Activated CD8-positive, alpha-beta memory T cell treated with anti-CD3 and anti-CD28 coated beads for 36 hours (primary cell): ENCODE data around the gene CD300LF. TPM values are rescaled to one million over a fixed set of nuclear protein-coding genes. Genes with fewer than 3 reads are reported as not detected.

Experiments used
- CTCF ChIA-PET: fragments of 350-600 bp; sonication (Branson Sonifier 250); formaldehyde crosslinking; loops from one replicate; lab custom pipeline; 2021; ENCODE audit warnings: antibody characterized with exemption; lab: Charles Lee
- POLR2A ChIA-PET: fragments of 350-600 bp; sonication (Branson Sonifier 250); formaldehyde crosslinking; loops from one replicate; lab custom pipeline; 2021; ENCODE audit warnings: antibody characterized with exemption; lab: Charles Lee
- total RNA-seq, 2 experiments: library from RNA; stranded (reverse); gene quantifications; one replicate each; pipeline ENCODE4 v1.2.3, GENCODE V29; 2021

CD300LF gene
- total RNA-seq, 2 experiments from 2014 or later, result not detected

DNA sequence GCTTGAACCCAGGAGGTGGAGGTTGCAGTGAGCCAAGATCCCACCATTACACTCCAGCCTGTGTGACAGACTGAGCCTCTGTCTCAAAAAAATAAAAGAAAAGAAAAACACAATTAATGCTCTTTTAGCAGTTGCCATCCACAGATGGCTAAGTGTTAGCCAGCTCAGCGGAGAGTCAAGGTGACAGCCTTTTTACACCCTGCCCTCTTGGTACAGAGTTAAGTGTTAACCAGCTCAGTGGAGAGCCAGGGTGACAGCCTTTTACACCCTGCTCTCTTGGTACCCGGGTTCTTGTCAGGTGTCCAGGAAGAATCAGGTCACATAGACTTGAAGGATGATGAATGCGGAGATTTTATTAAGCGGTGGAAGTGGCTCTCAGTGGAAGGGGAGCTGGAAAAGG is 7.8 kb upstream of the CD300LF start:
- POLR2A ChIA-PET, result no interaction called here
- CTCF ChIA-PET, result interaction anchor here (0.6 kb wide), 1 partner anchor 26 kb away, joined by 3 read pairs; no protein-coding TSS in a partner anchor

DNA sequence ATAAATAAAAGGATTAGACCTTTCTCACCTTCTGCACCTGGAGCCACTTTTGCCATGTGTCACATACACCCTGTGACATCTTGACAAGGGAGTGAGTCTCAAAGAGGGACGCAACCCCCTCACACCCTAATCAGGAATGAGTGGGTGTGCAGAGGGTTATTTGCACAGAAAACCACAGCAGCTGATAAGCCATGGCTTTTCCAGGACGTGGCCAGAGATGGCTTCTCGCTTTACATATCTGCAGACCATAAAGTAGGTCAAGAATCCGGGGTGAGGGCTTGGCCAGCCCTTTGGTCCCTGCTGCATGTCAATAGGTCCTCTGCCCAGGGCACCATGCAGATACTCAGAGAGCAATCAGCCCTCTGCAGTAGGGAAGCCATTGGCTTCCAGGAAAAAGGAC is 2.4 kb upstream of the CD300LF start:
- CTCF ChIA-PET, result no interaction called here
- POLR2A ChIA-PET, result no interaction called here

DNA sequence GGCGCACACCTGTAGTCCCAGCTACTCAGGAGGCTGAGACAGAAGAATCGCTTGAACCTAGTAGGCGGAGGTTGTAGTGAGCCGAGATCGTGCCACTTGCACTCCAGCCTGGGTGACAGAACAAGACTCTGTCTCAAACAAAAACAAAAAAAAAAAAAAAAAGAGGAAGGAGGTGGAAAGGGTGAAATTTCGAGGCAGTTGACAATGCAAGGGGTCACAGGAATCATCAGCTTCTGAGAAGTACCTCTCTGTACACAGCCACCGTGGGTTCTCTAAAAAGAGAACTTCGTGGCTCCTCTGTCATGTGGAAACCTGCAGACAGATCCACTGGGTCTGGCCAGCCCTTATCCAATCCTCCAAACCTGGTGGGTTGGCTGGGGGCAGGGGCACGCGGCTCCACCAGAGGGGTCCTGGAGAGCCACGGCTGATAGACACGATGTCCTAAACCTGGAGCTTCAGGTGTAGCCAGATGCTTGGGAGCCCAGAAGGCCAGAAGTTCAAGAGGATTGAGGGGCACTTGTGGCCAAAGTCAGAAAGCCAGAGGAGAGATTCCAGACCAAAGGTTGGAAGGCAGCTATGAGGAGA is 540 bp upstream of the CD300LF start:
- POLR2A ChIA-PET, result no interaction called here
- CTCF ChIA-PET, result interaction anchor here (0.5 to 0.7 kb wide), 2 partner anchors 43 to 498 kb away, joined by 3 read pairs; no protein-coding TSS in a partner anchor

DNA sequence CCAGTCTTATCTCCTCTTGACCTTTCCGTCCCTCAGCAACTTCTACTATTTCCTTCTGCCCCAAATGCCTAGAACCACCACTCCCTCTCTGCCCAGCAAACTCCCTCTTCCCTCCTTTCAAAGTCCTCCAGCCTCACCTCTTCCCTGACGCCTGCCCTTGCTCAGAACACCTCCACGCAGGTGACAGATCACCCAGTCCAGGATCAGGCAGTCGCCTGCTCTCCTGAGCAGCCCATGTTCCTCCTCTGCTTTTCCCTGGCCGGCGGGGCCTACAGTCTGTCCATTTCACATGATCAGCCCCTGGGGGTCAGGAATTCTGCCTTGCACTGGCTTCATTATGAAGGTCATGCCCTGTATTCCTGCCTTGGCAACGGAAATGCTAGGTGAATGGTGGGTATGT is 422 bp downstream of the CD300LF start:
- CTCF ChIA-PET, result no interaction called here
- POLR2A ChIA-PET, result no interaction called here

DNA sequence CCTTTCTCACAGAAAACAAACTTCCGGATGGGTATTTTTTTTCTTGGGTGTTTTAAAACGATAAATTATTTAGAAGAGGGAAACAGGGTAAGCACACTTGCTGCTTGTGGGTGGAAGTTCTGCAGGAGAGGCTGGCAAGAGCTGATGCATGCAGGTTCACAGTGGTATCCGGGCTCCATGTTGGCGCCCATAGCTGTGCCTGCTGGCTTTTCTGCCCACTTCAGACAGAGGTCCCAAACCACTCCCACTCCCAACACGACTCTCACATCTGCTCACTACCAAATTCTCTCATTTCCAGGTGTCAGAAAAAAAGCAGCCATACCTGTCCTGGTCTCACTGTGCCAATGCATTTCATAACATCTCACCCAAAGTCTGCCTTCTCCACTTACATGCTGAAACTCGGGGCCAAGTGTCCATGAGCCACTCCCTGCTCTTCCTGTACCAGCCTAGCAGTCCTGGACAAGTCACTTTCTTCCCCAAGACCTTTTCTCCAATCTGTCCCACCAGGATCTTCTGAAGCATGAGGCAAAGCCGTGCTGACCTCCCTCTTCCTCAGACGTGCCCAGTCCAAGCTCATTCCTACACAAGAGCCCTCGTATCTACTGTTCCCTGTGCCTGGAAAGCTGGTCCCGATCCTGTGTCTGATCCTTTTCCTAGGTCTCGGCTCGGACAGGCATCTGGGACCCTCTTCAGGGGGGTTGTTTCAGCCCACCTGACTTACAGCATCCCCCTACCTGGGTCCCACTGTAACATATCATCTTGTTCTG is 1.5 kb downstream of the CD300LF start:
- ChIA-PET CTCF (no interaction called here), POLR2A (interaction anchor here (0.5 to 0.6 kb wide), 2 partner anchors 44 to 57 kb away, joined by 3 read pairs; no protein-coding TSS in a partner anchor)

DNA sequence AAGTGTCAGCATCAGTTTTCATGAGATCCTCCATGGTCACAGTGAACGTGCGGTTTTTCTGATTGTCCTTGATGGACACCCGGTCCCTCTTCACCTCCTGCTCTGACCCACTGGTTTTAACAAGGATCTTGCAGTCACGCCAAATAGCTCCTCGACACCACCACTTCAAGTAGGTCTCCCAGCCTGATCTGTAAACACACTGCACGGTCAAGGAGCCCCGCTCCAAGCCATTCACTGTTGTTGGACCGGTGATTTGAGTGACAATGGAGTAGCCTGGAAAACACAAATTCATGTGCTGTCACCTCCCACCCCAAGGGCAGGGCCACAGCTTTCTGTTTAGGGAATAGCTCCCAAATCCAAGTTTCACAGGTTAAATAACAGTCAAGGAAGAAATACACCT is 8.2 kb downstream of the CD300LF start:
- CTCF ChIA-PET, result no interaction called here
- POLR2A ChIA-PET, result no interaction called here

DNA sequence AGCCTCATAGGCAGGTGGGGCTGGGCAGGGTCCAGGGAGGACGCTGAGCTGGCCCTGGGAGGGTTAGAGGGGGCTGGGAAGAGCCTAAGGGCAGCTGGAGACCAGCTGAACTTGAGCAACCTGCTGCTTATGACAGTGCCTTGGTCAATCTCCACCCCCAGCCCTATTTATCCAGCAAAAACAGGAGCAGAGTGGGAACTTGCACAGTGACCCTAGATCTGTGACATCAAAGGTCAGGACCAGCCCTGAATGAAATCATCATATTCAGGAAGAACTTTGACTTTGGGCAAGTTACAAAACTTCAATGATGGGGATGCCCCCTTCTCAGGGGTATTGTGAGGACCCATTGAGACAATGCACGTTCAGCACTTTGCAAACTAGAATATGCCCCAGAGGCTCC is 9.4 kb downstream of the CD300LF start:
- CTCF ChIA-PET, result no interaction called here
- POLR2A ChIA-PET, result no interaction called here

DNA sequence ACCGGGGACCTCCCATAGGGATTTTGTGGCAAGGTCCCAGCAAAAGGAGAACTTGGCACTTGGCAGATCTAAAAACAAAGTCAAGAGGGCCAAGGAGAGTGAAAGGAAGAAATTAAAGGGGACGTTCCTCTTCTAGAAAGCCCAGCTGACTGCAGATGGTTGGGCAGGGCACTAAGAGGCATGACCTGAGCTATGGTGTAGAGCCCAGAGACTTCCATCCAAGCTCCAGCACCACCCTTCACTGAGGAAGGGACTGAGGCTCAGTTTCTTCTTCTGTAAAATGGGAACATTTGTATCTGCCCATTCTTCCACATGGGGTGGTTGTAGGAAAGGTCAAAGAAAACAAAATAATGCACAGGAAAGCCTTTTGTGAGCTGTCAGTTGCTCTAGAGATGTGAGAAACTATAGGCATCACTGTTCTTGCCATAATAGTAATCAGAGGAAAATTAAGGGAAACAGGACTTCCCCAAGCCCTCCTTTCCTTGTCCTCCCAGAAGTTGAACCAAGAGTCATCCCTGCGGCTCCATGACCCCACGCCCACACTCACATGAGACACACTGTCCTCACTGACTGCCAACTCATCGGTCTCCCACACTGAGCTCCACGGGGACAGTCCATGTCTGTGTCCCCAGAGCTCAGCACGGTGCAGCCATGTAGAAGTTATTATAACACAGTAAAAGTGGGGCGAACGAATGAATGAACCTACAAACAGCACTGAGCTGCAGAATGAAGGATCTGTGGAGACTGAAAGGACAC is 10.4 kb downstream of the CD300LF start:
- CTCF ChIA-PET, result no interaction called here
- POLR2A ChIA-PET, result no interaction called here

DNA sequence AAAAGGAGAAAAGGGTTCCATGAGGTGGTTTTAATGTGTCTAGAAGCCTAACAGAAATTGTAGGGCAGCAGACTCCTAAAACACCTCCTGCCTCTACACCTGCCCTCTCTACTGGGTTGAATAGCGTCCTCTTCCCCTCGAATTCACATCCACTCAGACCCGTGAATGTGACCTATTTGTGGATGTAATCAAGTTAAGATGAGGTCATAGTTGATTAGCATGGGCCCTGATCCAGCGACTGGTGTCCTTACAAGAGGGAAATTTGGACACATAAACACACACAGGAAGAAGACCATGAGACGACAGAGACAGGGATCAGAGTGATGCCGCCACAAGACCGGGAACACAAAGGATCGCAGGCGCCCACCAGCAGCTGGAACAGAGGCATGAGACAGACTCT is 13.5 kb downstream of the CD300LF start:
- POLR2A ChIA-PET, result no interaction called here
- CTCF ChIA-PET, result interaction anchor here (0.9 kb wide), 1 partner anchor 41 kb away, joined by 4 read pairs; no protein-coding TSS in a partner anchor

DNA sequence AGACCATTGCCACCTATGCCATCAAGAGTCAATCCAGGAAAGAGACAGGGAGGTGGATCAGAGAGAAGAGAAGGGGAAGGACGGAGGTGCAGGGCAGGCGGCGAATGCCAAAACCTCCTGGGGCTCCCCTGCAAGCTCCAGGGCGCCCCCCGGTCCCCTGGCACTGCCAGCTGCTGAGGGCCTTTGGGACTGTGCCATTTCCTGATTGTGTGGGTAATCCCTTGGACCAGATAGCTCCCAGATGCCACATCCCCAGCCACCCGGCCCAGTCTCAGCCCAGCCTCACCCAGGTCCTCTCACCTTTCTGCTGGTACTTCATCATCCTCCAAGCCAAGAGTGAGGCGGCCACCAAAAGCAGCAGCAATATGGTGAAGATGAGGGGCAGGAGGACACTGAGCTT is 14.7 kb downstream of the CD300LF start:
- CTCF ChIA-PET, result interaction anchor here (0.9 kb wide), 1 partner anchor 40 kb away, joined by 4 read pairs; no protein-coding TSS in a partner anchor
- POLR2A ChIA-PET, result no interaction called here

DNA sequence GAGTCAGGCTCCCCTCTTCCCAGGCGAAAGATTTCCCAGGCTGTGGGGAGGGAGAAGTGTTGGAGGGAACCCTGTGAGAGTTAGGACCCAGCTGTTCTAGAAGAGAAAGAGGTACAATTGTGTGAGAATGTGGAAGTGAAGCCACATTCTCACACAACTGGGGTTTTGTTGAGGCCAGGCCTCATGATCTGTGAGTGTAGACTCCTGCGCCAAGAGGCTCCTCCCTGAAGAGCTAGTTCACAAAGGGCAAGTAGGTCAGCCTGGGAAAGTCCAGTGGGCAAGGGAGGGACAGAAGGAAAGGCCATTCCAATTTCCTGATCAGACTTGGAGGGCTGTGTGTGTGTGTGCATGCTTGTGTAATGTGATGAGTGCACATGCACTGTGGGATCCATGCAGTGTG is 15.2 kb downstream of the CD300LF start:
- POLR2A ChIA-PET, result no interaction called here
- CTCF ChIA-PET, result interaction anchor here (0.7 kb wide), 1 partner anchor 370 kb away, joined by 4 read pairs; no protein-coding TSS in a partner anchor

DNA sequence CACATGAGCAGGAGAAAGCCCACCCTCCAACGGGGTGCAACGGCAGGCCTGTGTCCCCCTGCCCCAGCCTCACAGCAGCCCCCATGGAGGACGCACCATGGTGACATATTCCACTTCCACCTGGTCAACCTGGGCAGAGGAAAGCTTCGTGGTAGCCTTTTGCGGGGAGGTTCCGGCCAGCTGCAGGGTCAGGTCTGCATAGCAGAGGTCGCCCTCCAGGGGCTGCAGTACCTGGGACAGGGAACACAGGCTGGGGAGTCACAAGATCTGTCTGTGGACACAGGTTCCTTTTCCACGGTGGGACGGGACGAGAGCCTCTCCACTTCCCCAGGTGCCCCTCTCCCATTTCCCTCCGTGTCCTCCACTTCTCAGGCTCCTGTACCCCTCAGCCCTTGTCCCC is 17.1 kb downstream of the CD300LF start:
- POLR2A ChIA-PET, result no interaction called here
- CTCF ChIA-PET, result no interaction called here

DNA sequence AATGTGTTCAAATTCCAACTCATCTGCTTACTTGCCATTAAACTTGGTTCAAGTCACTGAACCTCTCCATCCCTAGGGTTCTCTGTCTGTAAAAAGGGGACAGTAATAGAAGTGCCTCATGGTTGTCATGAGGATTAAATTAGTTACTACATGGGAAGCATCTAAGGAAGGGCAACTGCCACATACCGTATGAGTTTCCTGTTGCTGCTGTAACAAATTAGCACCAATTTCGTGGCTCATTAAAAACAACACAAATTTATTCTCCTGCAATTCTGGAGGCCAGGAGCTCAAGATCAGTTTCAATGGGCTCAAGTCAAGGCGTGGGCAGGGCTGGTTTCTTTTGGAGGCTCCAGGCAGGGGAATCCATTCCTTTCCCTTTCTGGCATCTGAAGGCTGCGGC is 18.6 kb downstream of the CD300LF start:
- ChIA-PET CTCF (no interaction called here), POLR2A (no interaction called here)

DNA sequence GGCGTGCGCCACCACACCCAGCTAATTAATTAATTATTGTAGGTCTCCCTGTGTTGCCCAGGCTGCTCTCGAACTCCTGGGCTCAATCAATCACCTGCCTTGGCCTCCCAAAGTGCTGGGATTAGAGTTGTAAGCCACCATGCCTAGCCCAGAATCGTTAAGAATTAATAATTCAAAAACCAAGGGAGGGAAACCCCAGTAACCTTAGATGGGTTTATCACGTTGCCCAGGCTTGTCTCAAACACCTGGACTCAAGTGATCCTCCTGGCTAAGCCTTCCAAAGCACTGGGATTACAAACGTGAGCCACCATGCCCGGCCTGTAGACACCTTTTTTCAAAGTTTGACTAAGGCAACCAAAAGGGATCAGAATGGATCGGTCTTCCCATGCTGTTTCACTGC is 21.6 kb downstream of the CD300LF start:
- CTCF ChIA-PET, result no interaction called here
- POLR2A ChIA-PET, result no interaction called here

DNA sequence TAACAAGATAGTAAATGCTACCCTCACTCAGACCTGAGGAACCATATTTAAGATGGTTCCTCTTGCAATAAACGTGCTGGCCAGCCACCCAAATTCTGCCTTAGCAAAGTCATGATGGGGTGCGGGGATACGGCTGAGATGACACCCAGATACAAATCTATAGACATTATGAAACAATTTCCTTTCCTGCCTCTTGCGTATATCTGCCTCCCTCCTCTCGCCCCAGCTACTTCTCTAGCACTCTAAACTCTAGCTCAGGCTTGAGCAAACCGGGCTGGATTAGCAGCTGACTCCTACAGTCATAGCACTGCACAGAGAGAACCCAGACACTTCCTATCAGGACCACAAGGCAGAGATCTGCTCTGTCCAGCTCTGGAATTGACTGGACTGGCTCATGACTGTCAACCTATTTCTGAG is 22.3 kb downstream of the CD300LF start:
- CTCF ChIA-PET, result no interaction called here
- POLR2A ChIA-PET, result no interaction called here

DNA sequence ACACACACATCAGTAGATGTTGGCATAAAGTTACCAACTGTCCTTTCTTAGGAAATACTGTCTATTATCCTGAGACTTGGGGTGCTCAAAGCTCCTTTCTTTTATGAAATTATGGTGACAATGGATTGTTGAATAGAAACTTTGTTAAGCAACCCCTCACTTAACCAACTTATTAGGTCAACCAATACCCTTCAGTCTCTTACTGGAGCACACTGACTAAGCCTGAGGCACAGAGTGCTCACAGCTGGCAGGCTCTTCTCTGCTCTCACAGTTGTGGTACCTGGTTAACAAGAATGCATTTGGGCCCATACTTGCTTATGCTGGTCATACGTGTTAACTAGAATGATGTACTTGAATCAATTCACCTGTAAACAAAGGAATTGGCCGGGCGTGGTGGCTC is 24.8 kb downstream of the CD300LF start:
- CTCF ChIA-PET, result interaction anchor here (0.9 kb wide), 1 partner anchor 38 kb away, joined by 3 read pairs; no protein-coding TSS in a partner anchor
- POLR2A ChIA-PET, result no interaction called here

DNA sequence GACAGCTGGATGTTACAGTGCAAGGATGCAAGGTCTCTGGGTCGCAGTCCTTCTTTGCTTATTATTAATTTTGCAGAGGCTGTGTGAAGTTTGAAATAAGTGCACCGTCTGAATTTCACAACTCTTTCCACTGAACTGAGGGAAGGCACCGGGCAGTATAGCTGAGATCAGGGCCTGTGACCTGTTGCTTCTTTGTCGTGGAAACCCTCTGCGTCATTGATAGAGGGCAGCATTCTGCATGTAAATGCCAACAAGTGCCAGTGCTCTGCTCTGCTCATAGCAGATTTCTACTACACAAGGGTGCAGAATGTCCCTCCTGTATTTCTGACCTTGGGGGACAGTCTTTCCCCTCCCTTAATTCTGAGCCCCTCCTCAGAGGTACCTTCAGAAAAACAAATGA is 26.0 kb downstream of the CD300LF start:
- POLR2A ChIA-PET, result no interaction called here
- CTCF ChIA-PET, result interaction anchor here (1.0 kb wide), 1 partner anchor 30 kb away, joined by 3 read pairs; no protein-coding TSS in a partner anchor

DNA sequence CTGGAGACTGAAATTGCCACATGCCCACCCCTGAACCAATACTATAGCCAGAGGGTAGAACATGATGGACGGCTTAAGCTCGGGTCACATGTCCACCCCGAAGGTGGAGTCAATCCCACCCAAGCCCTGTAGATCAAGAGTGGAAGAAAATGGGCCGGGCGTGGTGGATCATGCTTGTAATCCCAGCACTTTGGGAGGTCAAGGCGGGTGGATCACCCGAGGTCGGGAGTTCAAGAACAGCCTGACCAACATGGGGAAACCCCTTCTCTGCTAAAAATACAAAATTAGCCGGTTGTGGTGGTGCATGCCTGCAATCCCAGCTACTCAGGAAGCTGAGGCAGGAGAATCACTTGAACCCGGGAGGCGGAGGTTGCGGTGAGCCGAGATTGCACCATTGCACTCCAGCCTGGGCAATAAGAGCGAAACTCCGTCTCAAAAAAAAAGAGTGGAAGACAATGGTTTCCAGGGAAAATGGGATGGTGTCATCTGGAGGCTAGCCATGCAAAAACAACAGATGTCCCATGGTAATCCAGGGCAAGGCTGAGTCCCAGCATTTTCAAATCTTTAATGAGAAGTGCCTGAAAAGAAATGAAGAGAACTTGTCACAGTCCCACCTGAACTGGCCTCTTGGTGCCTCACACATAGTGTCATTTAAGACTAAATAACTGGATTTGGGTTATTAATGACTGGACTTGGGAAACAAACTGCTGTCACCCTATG is 30.1 kb downstream of the CD300LF start:
- ChIA-PET CTCF (no interaction called here), POLR2A (no interaction called here)

DNA sequence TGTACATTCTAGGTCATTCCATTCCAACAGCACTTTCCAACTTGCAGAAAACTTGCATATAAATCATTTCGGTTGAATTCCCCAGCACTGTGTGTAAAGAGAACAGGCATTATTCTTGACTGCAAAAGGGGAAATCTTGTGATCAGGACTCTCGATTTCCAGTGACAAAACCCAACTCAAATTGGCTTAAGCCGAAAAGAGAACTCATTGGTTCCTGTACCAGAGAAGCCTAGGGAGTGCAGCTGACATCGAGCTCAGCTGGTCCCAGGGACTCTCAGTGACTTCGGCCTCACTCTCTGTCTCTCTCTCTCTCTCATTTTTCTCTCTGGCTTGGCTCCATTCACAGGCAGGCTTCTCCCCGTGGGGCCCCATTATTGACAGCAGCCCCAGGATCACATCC is 30.7 kb downstream of the CD300LF start:
- ChIA-PET CTCF (no interaction called here), POLR2A (no interaction called here)
